Inflammatory macrophage treated with lipopolysaccharide for 4 hours (primary cell): ENCODE results near the gene CD79B.
"Not testable (repeated sequence)": the region's sequence is repeated elsewhere in the genome, so short reads cannot be mapped to it uniquely, and the experiment has no call there.

Experiments used
- DNase-seq: peaks from one replicate; pipeline ENCODE4 v3.0.0-alpha.2; 2020

CD79B gene

GRCh38 chr17:63909586-63909985 lies 22.5 kb downstream of the CD79B start:
- DNase-seq = not testable (repeated sequence)

- DNase-seq = not testable (repeated sequence)
Measured at GRCh38 chr17:63907161-63907778, 24.9 kb downstream of the CD79B start.

DNA sequence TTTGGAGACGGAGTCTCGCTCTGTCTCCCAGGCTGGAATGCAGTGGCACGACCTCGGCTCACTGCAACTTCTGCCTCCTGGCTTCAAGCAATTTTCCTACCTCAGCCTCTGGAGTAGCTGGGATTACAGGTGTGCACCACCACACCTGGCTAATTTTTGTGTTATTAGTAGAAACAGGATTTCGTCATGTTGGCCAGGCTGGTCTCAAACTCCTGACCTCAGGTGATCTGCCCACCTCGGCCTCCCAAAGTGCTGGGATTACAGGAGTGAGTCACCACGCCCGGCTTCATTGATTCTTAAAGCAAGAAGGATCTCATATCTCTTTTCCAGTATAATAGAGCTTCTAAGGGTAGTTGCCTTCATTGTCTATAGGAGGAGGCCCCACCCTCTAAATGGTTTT lies 27.3 kb downstream of the CD79B start:
- DNase-seq = not testable (repeated sequence)

DNA sequence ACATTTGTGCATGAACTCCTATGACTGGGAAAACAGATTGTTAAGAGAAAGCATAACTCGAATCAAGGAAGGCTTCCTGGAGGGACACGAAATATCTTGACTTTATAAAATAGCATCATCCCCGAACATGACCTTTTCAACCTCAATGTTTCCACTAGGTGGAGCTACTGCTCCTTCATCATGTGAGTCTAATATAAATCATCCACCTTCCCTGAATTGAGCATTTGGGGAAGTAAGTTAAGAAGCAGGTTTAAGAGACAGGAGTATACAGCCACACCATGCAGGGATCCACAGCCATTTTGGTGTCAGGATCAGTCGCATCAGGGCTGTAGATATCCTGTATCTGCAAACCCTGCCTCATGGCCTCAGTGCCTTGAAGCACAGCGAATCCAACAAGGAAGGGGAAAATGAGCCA lies 28.3 kb downstream of the CD79B start:
- DNase-seq = not testable (repeated sequence)

DNA sequence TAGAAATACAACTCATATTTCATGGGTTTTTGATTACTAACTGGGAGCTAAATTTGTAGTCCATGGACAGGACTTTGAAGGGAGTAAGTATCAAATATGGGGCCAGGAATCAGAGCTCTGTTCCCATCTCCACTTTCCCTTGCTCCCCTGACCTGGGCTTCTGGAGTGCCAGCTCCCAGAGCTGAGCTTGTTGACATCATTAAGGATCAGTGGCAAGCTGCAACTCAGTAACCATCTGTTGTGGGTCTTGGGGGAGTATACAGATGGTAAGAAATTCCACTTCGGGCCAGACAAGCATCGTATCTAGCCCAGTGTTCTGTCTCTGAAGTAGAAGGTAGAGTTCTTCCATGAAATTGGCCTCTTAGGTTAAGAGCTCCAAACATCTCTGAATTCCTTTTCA lies 30.2 kb downstream of the CD79B start:
- not testable (repeated sequence) for DNase-seq

GRCh38 chr17:63898899-63899798 lies 33.0 kb downstream of the CD79B start:
- not testable (repeated sequence) for DNase-seq

GRCh38 chr17:63896524-63897354 lies 35.4 kb downstream of the CD79B start, which contains the start of gene CSH1:
Gene CSH1 (minus strand): TSS chr17:63896574. CDS start chr17:63896511, 63 bp downstream.
- DNase-seq = not testable (repeated sequence)

DNA sequence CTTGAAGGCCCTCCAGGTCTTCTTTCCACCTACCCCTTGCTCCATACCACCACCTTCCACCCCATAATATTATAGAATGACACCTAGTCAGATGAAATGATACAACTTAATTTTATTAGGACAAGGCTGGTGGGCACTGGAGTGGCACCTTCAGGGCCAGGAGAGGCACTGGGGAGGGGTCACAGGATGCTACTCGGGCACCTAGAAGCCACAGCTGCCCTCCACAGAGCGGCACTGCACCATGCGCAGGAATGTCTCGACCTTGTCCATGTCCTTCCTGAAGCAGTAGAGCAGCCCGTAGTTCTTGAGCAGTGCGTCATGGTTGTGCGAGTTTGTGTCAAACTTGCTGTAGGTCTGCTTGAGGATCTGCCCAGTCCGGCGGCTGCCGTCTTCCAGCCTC lies 37.3 kb downstream of the CD79B start:
- not testable (repeated sequence) for DNase-seq

GRCh38 chr17:63894021-63894420 lies 38.1 kb downstream of the CD79B start:
- DNase-seq = not testable (repeated sequence)

DNA sequence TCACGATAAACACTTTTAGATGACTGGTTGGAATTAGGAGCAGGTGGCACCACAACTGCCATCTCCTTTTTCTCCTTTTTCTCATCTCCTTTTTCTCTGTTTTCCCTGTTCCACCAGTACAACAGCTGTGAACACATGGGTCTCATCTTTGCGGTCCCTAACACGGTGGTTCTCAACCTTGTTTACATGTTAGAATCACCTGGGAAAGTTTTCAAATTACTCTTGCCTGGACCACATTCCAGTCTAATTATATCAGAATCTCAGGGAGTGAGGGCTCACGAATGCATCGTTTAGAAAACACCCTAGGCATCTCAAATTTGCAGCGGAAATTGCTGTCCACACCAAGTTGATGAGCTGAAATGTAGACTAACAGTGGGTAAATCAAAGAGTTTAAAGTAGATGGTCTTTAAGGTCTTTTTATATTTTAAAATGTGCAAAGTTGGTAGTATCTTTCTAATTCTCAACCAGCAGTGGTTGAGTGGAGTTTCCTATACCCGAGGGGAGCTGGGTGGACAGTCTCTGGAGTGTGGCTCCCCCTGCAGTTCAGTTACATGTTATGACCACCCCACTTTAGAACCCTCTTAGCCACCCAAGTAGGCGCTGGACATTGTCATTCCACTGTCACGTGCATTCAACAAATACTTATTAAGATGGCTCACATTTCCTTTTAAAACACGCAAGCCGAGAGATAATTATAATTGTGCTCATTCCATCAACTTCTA lies 39.7 kb downstream of the CD79B start:
- not testable (repeated sequence) for DNase-seq

GRCh38 chr17:63889026-63889848 lies 42.9 kb downstream of the CD79B start:
- peak; percentile 38 for DNase-seq

DNA sequence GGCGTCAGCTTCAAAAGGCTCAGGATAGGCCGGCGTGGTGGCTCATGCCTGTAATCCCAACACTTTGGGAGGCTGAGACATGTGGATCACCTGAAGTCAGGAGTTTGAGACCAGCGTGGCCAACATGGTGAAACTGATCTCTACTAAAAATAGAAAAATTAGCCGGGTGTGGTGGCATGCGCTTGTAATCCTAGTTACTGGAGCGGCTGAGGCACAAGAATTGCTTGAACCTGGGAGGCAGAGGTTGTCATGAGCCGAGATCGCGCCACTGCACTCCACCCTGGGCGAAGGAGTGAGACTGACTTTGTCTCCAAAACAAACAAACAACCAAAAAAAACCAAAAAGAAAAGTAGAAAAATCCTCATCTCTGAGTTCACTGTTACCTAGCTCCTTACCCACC lies 47.0 kb downstream of the CD79B start:
- DNase-seq = not testable (repeated sequence)

DNA sequence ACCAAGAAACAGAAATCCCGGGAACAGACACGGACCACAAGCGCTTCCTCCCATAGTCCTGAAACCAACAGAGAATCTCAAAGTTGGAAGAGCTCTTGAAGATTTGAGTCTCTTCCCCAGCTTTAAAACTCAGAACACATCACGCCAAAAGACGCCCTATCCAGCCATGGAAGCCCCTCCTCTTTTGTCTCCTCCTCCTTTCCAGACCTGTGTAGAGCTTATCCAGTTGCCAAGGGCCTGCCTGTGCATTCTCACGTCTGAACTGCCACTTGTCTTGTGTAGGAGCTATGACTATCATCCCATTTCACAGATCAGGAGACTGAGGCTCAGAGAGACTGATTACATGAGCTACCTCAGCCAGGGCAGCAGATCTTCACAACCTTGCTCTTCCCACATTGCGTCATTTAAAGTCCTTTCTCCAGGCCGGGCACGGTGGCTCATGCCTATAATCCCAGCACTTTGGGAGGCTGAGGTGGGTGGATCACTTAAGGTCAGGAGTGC lies 49.5 kb downstream of the CD79B start:
- DNase-seq = not testable (repeated sequence)

DNA sequence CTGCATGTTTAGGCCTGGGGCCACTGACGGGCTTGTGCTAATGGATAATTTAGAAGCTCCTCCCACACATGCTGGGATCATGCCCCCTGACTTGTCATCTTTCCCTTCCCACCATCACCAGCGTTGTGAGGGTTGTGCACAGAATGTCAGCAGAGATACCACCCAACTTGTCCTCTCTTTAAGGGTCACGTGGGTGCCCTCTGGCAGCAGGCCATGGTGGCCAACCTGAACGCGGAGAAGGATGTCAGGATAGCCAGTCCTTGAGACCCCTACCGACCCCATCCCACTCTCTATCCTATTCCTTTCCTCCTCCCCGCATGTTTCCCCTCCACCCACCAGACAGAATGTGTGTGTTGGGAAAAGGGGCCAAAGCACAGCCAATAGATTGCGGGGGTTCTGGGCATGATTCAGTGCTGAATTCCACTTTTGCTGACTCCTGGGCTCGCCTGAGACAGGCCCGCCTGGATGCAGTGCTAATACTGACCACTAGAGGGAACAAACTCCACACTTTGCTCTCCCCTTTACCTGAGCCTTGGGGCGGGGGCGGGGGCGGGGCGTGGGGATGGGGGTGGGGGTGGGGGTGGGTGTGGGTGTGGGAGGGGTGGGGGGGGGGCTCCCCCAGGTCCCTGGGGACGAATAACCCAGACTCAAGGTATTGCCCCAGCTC lies 50.1 kb downstream of the CD79B start, which contains the start of gene GH2:
Gene GH2, minus strand, starts transcription at position 10 of the 667 bp plus-strand sequence. CDS start 143 bp downstream, outside the sequence.
- DNase-seq = peak; percentile 42

- DNase-seq = not testable (repeated sequence)
Measured at GRCh38 chr17:63881337-63881736, 50.8 kb downstream of the CD79B start.

GRCh38 chr17:63880706-63881105 lies 51.4 kb downstream of the CD79B start:
- DNase-seq = no peak
